ENCODE results near the gene IFNAR2. TPM values are rescaled to one million over a fixed set of nuclear protein-coding genes. Genes with fewer than 3 reads are reported as not detected.

The IFNAR2 gene
- total RNA-seq, 2 experiments from 2014 or later: 26.2 to 30.4 TPM

GRCh38 chr21:33257094-33257803 lies 27.5 kb downstream of the IFNAR2 start:
- ChIA-PET POLR2A (interaction anchor here (0.6 to 2.2 kb wide), 2 partner anchors 9 to 18 kb away, joined by 3 to 5 read pairs; partner anchors contain the start of gene IL10RB), CTCF (interaction anchor here (0.6 to 1.5 kb wide), 3 partner anchors 9 to 318 kb away, joined by 3 to 4 read pairs (median 3); partner anchors contain the start of genes IFNAR1 and IL10RB)

DNA sequence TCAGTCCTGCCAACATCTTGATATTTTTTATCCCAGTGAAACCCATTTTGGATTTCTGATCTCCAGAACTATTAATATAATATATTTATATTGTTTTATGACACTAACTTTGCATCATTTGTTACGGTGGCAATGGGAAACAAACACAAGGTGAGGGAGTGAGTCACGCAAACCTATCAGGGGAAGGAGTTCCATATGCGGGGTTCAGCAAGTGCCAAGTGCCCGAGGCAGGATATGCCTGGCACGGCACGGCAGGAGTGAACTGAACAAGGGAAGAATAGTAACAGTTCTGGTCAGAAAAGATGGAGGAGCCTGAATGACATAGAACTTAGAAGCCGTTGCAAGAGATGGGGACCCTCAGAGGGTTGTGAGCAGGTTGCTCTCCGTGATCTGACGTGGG lies 28.7 kb downstream of the IFNAR2 start:
- ChIA-PET CTCF (no interaction called here), POLR2A (no interaction called here)

GRCh38 chr21:33259428-33259827 lies 29.7 kb downstream of the IFNAR2 start:
- CTCF ChIA-PET: no interaction called here
- POLR2A ChIA-PET: no interaction called here

DNA sequence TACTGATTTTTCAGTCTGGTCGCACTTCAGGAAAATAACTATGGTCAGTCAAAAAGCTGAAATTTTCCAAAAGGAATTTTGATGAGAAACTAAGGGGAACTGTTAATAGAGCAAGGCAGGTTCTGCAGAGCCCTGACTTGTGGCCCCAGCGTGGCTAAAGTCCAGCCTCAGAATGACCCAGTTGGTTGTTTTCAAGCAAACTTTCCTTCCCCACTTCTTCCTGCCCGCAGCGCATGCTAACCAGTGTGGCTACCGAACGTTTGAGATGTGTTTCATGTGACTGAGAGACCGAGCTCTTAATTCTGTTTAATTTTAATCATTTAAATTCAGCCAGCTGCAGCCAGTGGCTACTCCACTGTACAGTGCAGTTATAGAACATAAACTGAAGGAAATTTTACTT lies 30.3 kb downstream of the IFNAR2 start:
- POLR2A ChIA-PET: no interaction called here
- CTCF ChIA-PET: no interaction called here

GRCh38 chr21:33261635-33262034 lies 31.9 kb downstream of the IFNAR2 start:
- POLR2A ChIA-PET: no interaction called here

GRCh38 chr21:33262921-33263320 lies 33.2 kb downstream of the IFNAR2 start:
- ChIA-PET POLR2A (no interaction called here), CTCF (no interaction called here)

More at GRCh38 chr21:33261635-33262034, 31.9 kb downstream of the IFNAR2 start:
- CTCF ChIA-PET: no interaction called here

DNA sequence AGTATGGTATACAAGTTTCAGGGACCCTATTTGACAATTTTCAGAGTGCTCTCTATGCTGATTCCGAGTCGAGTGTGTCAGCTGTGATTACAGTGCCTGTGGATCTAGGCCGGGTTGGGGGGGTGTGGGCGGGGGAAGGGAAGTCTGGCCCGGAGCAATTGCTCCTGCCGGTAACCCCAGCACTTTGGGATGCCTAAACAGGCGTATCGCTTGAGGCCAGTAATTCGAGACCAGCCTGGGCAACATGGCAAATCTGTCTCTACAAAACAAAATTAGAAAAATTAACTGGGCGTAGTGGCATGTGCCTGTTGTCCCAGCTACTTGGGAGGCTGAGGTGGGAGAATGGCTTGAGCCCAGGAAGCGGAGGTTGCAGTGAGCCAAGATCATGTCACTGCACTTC lies 34.8 kb downstream of the IFNAR2 start:
- ChIA-PET POLR2A (no interaction called here), CTCF (no interaction called here)

GRCh38 chr21:33265664-33266049 lies 35.9 kb downstream of the IFNAR2 start:
- POLR2A ChIA-PET: interaction anchor here (0.6 to 1.7 kb wide), 5 partner anchors 10 to 59 kb away, joined by 3 to 6 read pairs (median 4); partner anchors contain the start of gene IFNAR1
- CTCF ChIA-PET: interaction anchor here (0.7 to 2.1 kb wide), 3 partner anchors 8 to 95 kb away, joined by 3 to 6 read pairs (median 3); no protein-coding TSS in a partner anchor

GRCh38 chr21:33266050-33266788 lies 36.5 kb downstream of the IFNAR2 start, which contains the start of gene IL10RB:
TSS of gene IL10RB (plus strand) at chr21:33266367. CDS start at chr21:33266466, 99 bp downstream.
- POLR2A ChIA-PET: interaction anchor here (0.6 to 1.7 kb wide), 6 partner anchors 10 to 59 kb away, joined by 3 to 6 read pairs (median 4); partner anchors contain the start of gene IFNAR1
- CTCF ChIA-PET: interaction anchor here (0.7 to 2.1 kb wide), 5 partner anchors 9 to 179 kb away, joined by 3 to 6 read pairs (median 3); no protein-coding TSS in a partner anchor

DNA sequence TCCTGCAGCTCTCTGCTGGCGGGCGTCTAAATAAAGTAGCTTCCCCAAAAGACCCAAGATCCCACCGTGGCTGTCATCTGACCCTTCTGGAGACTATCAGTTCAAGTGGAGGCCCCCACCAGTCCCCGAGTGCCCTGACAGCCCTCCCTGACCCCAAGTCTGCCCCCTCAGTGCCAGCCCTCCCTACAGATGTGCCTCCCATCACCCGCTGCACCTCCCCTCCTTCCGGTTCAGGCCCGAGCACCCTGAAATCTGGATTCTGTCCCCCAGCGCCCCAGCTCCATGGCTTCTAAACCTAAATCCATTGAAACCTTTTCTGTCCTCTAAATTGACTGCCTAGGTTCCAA lies 37.0 kb downstream of the IFNAR2 start:
- ChIA-PET CTCF (interaction anchor here (1.0 to 2.1 kb wide), 4 partner anchors 67 to 178 kb away, joined by 3 to 6 read pairs (median 4); no protein-coding TSS in a partner anchor), POLR2A (interaction anchor here (1.1 to 1.7 kb wide), 4 partner anchors 11 to 58 kb away, joined by 3 to 6 read pairs (median 4); partner anchors contain the start of gene IFNAR1)

- ChIA-PET CTCF (interaction anchor here (0.7 to 2.1 kb wide), 5 partner anchors 33 to 479 kb away, joined by 3 to 6 read pairs (median 3); no protein-coding TSS in a partner anchor), POLR2A (interaction anchor here (1.1 to 1.4 kb wide), 2 partner anchors 14 to 29 kb away, joined by 3 to 4 read pairs; no protein-coding TSS in a partner anchor)
These were observed 37.5 kb downstream of the IFNAR2 start for GRCh38 chr21:33267250-33267649.

DNA sequence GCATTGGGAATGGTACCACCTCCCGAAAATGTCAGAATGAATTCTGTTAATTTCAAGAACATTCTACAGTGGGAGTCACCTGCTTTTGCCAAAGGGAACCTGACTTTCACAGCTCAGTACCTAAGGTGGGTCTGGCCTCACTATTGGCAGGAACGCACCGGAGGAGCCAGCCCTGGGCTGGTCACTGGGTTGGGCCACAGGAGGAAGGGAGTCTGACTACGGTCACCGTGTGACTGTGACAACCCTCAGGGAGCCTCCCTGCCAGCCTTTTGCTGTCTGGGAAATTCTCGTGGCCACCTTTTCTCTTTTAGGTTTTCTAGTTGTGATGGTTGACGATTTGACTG lies 38.6 kb downstream of the IFNAR2 start:
- ChIA-PET CTCF (interaction anchor here (1.2 to 2.0 kb wide), 2 partner anchors 48 to 71 kb away, joined by 4 to 5 read pairs; no protein-coding TSS in a partner anchor), POLR2A (interaction anchor here (0.5 kb wide), 1 partner anchor 17 kb away, joined by 3 read pairs; no protein-coding TSS in a partner anchor)

DNA sequence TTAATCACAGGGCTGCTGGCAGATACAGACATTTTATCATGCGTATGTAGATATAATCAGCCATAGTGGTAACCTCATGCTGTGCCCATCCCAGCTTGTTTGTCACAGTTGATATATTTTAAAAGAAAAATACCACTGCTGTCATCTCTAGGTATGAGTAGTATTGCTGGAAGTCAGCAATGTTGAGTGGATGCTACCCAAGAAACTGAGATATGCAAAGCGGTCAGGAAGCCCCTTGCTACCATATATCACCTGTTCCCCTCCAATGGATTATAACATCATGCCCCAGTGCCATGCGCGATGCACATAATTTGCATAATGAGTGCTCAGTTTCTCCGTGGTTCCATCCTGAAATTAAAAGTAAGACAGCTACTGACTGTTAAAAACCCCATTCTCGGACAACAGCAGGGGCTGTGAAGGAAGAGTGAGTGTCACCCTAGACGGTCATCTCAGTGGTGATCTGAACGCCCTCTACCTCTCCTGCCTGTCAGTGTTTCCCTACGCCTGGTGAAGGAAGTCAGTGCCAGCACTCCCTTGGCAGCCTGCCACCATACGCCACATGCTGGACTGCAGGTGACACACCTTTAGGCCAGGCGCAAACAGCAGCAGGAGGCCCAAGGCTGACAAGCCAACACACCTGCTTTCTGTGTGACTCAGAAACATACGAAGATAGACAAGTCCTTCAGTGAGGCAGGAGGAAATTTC lies 39.2 kb downstream of the IFNAR2 start:
- POLR2A ChIA-PET: no interaction called here
- CTCF ChIA-PET: interaction anchor here (1.2 kb wide), 1 partner anchor 49 kb away, joined by 4 read pairs; no protein-coding TSS in a partner anchor

GRCh38 chr21:33270986-33271385 lies 41.2 kb downstream of the IFNAR2 start:
- ChIA-PET CTCF (interaction anchor here (0.7 to 0.8 kb wide), 2 partner anchors 74 to 250 kb away, joined by 3 read pairs; no protein-coding TSS in a partner anchor), POLR2A (interaction anchor here (0.6 kb wide), 1 partner anchor 42 kb away, joined by 4 read pairs; no protein-coding TSS in a partner anchor)

DNA sequence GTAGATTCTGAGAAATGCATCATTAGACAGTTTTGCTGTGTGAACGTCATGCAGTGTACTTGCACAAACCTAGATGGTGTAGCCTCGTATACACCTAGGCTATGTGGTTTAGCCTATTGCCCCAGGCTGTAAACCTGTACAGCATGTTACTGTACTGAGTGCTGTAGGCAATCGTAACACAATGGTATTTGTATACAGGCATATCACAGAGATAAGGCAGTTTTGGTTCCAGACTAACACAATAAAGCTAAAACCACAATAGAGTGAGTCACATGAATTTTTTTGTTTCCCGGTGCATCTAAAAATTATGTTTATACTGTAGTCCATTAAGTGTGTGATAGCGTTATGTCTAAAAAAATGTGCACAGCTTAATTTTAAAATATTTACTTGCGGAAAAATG lies 43.3 kb downstream of the IFNAR2 start:
- ChIA-PET POLR2A (no interaction called here), CTCF (no interaction called here)

- ChIA-PET POLR2A (no interaction called here), CTCF (no interaction called here)
These were observed 49.0 kb downstream of the IFNAR2 start for GRCh38 chr21:33278721-33279120.

DNA sequence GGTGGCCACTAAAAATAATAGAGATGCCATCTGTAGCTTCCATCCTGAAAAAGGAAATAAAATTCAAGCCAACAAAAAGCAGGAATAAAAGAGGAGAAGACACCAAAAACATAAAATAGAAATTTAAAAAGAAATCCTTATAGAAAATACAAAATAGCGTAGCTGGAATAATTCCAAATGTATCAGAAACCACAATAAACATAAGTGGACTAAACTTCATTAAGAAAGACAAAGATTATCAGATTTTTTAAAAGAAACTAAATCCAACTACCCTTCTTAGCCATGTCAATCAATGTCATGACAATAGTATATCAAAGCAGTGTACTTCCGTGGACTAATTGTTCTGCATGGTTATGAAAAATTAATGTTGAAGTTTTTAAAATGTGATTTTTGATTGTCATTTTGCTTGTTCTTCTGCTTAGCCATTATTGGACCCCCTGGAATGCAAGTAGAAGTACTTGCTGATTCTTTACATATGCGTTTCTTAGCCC lies 49.6 kb downstream of the IFNAR2 start:
- CTCF ChIA-PET: no interaction called here
- POLR2A ChIA-PET: interaction anchor here (0.6 kb wide), 1 partner anchor 76 kb away, joined by 5 read pairs; no protein-coding TSS in a partner anchor

All from activated CD8-positive, alpha-beta memory T cell treated with anti-CD3 and anti-CD28 coated beads for 36 hours (primary cell).